Measurements from ENCODE around the gene CHD3.
A peak's percentile ranks its signal among the peaks of the same experiment; 100 is the strongest.

The CHD3 gene

GRCh38 chr17:7864995-7865650, 23.5 kb upstream of the CHD3 start:
- no peak for DNase-seq (ENCODE audit: low spot score)

GRCh38 chr17:7867881-7868329, 20.7 kb upstream of the CHD3 start:
- no peak for DNase-seq (ENCODE audit: low spot score)

- no peak for DNase-seq (ENCODE audit: low spot score)
Observed at GRCh38 chr17:7873051-7873450, 15.5 kb upstream of the CHD3 start.

GRCh38 chr17:7875804-7876370, 12.7 kb upstream of the CHD3 start:
- DNase-seq (ENCODE audit: low spot score) = no peak

- DNase-seq (ENCODE audit: low spot score) = no peak
Observed at GRCh38 chr17:7878234-7878633, 10.4 kb upstream of the CHD3 start.

- DNase-seq (ENCODE audit: low spot score) = no peak
Observed at GRCh38 chr17:7880076-7880868, 8.3 kb upstream of the CHD3 start.

GRCh38 chr17:7881276-7882054, 7.1 kb upstream of the CHD3 start:
- no peak for DNase-seq (ENCODE audit: low spot score)

GRCh38 chr17:7882068-7882467, 6.5 kb upstream of the CHD3 start:
- no peak for DNase-seq (ENCODE audit: low spot score)

GRCh38 chr17:7882629-7883028, 6.0 kb upstream of the CHD3 start:
- no peak for DNase-seq (ENCODE audit: low spot score)

GRCh38 chr17:7883781-7884386, 4.7 kb upstream of the CHD3 start:
- no peak for DNase-seq (ENCODE audit: low spot score)

GRCh38 chr17:7884581-7885366, 3.8 kb upstream of the CHD3 start:
- DNase-seq (ENCODE audit: low spot score) = no peak

- DNase-seq (ENCODE audit: low spot score) = peak; percentile 65
Observed at GRCh38 chr17:7885367-7886226, 3.0 kb upstream of the CHD3 start.

- DNase-seq (ENCODE audit: low spot score) = no peak
Observed at GRCh38 chr17:7886227-7887037, 2.2 kb upstream of the CHD3 start.

- no peak for DNase-seq (ENCODE audit: low spot score)
Observed at GRCh38 chr17:7887038-7887481, 1.5 kb upstream of the CHD3 start.

- peak; percentile 95 for DNase-seq (ENCODE audit: low spot score)
Observed at GRCh38 chr17:7887482-7888183, 956 bp upstream of the CHD3 start.

- DNase-seq (ENCODE audit: low spot score) = peak; percentile 92
Observed at GRCh38 chr17:7889166-7889955, 772 bp downstream of the CHD3 start.

- DNase-seq (ENCODE audit: low spot score) = no peak
Observed at GRCh38 chr17:7893187-7893880, 4.7 kb downstream of the CHD3 start.
